Stomach smooth muscle (tissue), 2 donors: ENCODE measurements around the gene NT5DC4.
"Not testable (repeated sequence)": the region's sequence is repeated elsewhere in the genome, so short reads cannot be mapped to it uniquely, and the experiment has no call there.

ENCODE experiments used
- H3K27ac ChIP-seq: one replicate; pipeline ENCODE4 v1.7.0; 2013; ENCODE audit warnings: mild to moderate bottlenecking, low read length, inconsistent platforms
- H3K27me3 ChIP-seq, 2 donors: one replicate each; pipeline ENCODE4 v1.7.0; 2013; ENCODE audit warnings: low read length in 2 of 2; ENCODE audit not compliant: insufficient read depth in 2 of 2, control insufficient read depth in 1 of 2
- H3K36me3 ChIP-seq, 2 donors: one replicate each; pipeline ENCODE4 v1.7.0; 2013; ENCODE audit warnings: low read length in 2 of 2; ENCODE audit not compliant: control insufficient read depth in 2 of 2, insufficient read depth in 2 of 2
- H3K4me1 ChIP-seq: one replicate; pipeline ENCODE4 v1.7.0; 2013; ENCODE audit warnings: low read length; ENCODE audit not compliant: control insufficient read depth, insufficient read depth
- H3K4me3 ChIP-seq, 2 donors: one replicate each; pipeline ENCODE4 v1.7.0; 2013; ENCODE audit warnings: low read length in 2 of 2
- H3K9ac ChIP-seq, 2 donors: one replicate each; pipeline ENCODE4 v1.7.0; 2013; ENCODE audit warnings: low read length in 2 of 2, mild to moderate bottlenecking in 1 of 2
- H3K9me3 ChIP-seq, 2 donors: one replicate each; pipeline ENCODE4 v1.7.0; 2013; ENCODE audit warnings: low read length in 2 of 2; ENCODE audit not compliant: control insufficient read depth in 2 of 2
- donor health status: healthy.
- donor health status: Pancreatic carcinoma.

Gene NT5DC4

DNA sequence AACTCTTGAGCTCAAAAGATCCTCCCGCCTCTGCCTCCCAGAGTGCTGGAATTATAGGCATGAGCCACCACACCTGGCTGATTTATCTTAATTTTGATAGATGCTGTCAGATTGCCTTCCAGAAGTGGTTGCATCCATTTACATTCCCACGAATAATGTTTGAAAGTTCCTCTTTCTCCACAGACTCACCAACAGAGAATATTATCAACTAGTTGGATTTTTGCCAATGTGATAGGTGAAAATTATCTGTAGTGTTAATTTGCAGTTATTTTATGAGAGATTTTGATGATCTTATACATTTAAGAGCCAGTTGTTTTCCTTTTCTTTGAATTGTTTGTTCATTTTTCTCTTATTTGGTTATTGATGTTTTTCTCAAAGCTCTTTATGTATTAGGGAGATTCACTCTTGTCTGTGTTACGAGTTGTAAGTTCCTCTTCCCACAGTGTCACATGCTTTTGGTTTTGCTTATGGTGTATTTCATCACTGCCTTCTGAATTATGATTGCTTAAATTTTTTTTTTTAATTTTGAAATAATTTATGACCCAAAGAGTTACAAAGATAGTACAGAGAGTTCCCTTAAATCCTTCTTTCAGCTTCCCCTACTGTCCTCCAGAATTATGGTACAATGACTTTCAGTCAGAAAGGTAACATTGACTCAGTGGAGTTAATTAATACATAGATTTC, 20.7 kb upstream of the NT5DC4 start:
- Histone ChIP-seq H3K9ac (no peak overlapping the region), H3K9me3 (no peaks in the 10 kb centered on the region), H3K27ac (no peak overlapping the region)

DNA sequence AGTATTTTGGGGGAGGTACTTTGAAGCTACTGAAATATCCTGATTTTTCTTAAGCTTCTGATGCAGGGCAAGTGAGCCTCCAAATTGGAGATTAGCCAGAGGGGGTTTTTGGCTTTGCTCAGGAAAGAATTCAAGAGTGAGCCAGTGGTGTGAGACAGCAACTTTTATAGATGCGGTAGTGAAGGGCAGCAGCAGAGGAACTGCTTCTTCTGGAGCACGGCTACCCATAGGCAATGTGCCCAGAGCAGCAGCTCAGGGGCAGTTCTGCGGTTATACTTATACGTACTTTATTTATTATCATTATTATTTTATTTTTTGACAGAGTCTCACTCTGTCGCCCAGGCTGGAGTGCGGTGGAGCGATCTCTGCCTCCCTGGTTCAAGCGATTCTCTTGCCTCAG, 19.8 kb upstream of the NT5DC4 start:
- Histone ChIP-seq H3K27ac (no peak overlapping the region), H3K27me3 (peaks cover 0 to 3% of the 10 kb centered on the region in 2 donors), H3K9ac (no peak overlapping the region), H3K9me3 (no peaks in the 10 kb centered on the region), H3K36me3 (no peaks in the 10 kb centered on the region), H3K4me3 (no peak overlapping the region), H3K4me1 (no peaks in the 10 kb centered on the region)

More for the DNA sequence above, 20.7 kb upstream of the NT5DC4 start:
- Histone ChIP-seq H3K4me3 (no peak overlapping the region), H3K36me3 (no peaks in the 10 kb centered on the region), H3K4me1 (no peaks in the 10 kb centered on the region), H3K27me3 (no peaks in the 10 kb centered on the region)

DNA sequence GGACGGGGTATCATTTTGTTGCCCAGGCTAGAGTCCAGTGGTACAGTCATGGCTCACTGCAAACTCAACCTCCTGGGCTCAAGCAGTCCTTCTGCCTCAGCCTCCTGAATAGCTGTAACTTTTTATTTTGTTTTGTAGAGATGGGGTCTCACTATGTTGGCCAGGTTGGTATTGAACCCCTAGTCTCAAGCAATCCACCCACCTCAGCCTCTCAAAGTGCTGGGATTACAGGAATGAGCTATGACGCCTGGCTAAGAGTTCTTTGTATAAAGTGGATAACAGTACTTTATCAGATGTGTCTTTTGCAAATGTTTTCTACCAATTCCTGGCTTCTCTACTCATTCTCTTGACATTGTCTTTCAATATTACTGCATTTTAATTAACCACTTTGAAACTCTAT, 17.1 kb upstream of the NT5DC4 start:
- H3K27ac ChIP-seq: no peak overlapping the region
- no peaks in the 10 kb centered on the region for H3K4me1 ChIP-seq
- no peak overlapping the region for H3K4me3 ChIP-seq
- H3K9ac ChIP-seq: no peak overlapping the region
- peaks cover 0 to 6% of the 10 kb centered on the region in 2 donors for H3K27me3 ChIP-seq
- no peaks in the 10 kb centered on the region for H3K9me3 ChIP-seq
- H3K36me3 ChIP-seq: no peaks in the 10 kb centered on the region

DNA sequence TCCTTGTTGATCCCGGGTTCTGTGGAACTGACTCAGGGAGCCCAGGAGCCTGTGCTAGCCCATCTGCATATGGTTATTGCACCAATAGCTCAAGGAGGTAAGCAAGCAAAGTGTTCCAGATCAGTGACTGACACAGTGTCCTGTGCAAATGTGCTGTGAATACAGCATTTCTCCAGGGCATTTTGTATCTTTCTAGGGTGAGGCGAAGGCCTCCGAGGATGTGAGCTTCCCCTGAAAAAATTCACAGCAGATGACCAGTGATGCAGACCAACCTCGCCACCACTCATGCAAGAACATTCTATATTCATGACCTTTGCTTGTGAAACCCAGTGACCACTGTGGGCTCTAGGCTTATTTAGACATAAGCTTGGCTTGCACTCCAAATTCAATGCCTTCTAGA, 15.2 kb upstream of the NT5DC4 start:
- Histone ChIP-seq H3K27me3 (peaks cover 0 to 6% of the 10 kb centered on the region in 2 donors), H3K4me3 (no peak overlapping the region), H3K27ac (no peak overlapping the region), H3K9me3 (no peaks in the 10 kb centered on the region), H3K36me3 (no peaks in the 10 kb centered on the region), H3K9ac (no peak overlapping the region), H3K4me1 (peaks cover 2% of the 10 kb centered on the region)

DNA sequence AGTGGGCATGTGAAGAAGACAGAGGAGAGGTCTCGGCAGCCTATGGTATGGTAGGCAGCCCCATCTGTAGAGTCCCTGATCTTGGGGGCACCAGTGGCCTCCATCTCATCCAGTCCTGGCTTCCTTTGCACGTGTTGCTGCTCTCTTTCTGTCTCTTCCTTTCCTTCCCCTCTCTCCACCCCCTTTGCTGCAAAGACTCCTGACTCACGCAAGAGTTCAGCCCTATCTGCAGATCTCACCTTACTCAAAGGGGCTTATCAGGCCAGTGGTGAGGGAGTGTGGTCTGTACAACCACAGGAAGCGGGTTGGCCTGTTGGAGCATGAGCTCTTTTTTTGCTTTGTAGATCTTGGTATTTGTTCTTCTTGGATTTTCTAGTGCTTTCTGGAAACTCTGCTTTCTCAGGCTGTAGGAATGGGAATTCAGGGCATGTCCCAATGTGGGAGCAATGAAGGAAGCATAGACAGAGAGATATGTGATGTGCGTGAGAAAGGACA, 14.6 kb upstream of the NT5DC4 start:
- no peaks in the 10 kb centered on the region for H3K36me3 ChIP-seq
- H3K4me1 ChIP-seq: peaks cover 2% of the 10 kb centered on the region
- no peak overlapping the region for H3K27ac ChIP-seq
- H3K27me3 ChIP-seq: peaks cover 0 to 6% of the 10 kb centered on the region in 2 donors
- H3K9me3 ChIP-seq: no peaks in the 10 kb centered on the region
- H3K9ac ChIP-seq: no peak overlapping the region
- no peak overlapping the region for H3K4me3 ChIP-seq

DNA sequence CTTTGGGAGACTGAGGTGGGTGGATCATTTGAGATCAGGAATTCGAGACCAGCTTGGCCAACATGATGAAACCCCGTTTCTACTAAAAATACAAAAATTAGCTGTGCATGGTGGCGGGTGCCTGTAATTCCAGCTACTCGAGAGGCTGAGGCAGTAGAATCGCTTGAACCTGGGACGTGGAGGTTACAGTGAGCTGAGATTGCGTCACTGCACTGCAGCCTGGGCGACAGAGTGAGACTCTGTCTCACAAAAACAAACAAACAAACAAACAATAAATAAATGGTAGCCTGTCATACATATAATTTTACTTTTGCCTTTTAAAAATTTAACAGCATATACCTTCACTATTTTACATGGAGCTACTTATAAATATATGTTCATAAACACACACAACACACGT, 13.9 kb upstream of the NT5DC4 start:
- H3K27ac ChIP-seq, H3K9me3 ChIP-seq, H3K9ac ChIP-seq, H3K4me1 ChIP-seq, H3K27me3 ChIP-seq, H3K36me3 ChIP-seq, H3K4me3 ChIP-seq: not testable (repeated sequence)

DNA sequence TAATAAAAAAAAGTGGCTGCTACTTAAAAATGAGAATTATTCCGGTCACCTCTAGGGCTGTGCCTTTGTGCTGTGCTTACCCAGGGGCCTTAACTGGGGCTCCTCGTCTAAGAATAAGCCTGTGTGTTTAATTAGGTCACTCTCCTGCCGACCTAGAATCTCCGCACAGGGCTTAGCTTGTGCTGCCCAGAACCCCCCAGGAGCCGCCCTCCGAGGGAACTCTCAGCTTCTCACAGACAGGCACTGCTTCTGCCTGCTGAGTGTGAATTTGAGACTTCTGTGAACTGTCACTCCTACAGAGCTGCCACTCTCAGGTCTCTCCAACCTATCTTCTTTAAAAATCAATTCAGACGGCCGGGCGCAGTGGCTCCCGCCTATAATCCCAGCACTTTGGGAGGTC, 11.9 kb upstream of the NT5DC4 start:
- Histone ChIP-seq H3K9me3 (no peaks in the 10 kb centered on the region), H3K27ac (no peak overlapping the region), H3K4me1 (peaks cover 2% of the 10 kb centered on the region), H3K27me3 (peaks cover 0 to 6% of the 10 kb centered on the region in 2 donors), H3K9ac (no peak overlapping the region), H3K36me3 (no peaks in the 10 kb centered on the region), H3K4me3 (no peak overlapping the region)

DNA sequence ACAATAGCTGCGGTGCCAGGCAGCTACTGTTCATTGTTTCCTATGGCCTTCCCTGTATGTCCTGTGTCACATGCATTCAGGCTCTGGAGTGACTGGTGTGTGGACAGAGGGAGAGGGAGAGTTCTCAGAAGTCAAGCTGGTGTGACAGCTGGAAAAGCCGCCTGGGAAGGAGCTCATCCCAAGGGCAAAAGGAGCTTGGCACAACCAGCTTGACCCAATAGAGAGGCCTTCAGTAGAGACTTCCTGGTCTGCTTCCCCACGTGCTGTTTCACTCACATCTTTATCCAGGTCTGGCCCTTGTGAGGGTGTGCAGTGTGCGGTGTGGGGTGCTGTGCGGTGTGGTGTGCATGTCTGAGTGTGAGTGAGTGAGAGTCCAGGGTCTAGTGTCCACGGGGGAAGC, 11.1 kb upstream of the NT5DC4 start:
- Histone ChIP-seq H3K9ac (no peak overlapping the region), H3K4me1 (peaks cover 2% of the 10 kb centered on the region), H3K27me3 (peaks cover 0 to 6% of the 10 kb centered on the region in 2 donors), H3K27ac (no peak overlapping the region), H3K9me3 (no peaks in the 10 kb centered on the region), H3K36me3 (no peaks in the 10 kb centered on the region), H3K4me3 (no peak overlapping the region)

DNA sequence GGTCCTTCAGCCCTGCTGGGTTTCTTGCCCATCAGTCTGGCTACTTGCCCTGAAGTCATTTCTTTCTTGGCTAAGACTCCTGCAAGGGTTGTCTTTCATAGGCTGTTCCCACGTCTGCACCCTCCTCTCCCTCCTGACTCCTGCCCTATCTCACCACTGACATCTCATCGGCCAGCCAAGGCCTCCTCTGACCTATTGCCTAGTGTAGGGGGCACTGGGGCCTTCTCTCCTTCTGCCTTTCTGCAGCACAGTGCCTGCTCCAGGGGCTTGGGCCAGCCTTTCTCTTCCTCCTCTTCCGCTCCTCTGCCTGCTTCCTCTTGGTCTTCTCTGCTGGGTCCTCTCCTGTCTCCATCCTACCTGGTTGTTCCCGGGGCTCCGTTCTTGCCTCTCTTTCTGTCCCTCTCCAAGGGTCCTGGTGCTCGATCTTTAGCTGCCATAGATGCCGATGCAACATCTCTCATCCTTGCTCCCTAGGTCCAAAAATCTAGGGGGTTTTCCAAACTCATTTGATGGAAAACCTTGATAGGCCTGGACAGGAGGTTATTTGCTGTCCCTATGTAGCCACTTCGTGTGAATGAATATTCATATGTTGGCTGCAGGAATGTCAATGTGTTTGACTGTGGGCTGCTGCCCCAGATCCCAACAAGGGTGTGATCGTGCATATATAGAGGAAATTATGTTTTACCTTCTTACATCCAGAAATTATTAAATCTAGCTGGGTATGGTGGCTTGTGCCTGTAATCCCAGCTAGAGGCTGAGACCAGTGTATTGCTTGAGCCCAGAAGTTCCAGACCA, 9.7 kb upstream of the NT5DC4 start:
- no peaks in the 10 kb centered on the region for H3K9me3 ChIP-seq
- H3K27me3 ChIP-seq: peaks cover 0 to 2% of the 10 kb centered on the region in 2 donors
- H3K4me1 ChIP-seq: peaks cover 2% of the 10 kb centered on the region
- H3K27ac ChIP-seq: no peak overlapping the region
- no peak overlapping the region for H3K9ac ChIP-seq
- no peak overlapping the region for H3K4me3 ChIP-seq
- no peaks in the 10 kb centered on the region for H3K36me3 ChIP-seq

DNA sequence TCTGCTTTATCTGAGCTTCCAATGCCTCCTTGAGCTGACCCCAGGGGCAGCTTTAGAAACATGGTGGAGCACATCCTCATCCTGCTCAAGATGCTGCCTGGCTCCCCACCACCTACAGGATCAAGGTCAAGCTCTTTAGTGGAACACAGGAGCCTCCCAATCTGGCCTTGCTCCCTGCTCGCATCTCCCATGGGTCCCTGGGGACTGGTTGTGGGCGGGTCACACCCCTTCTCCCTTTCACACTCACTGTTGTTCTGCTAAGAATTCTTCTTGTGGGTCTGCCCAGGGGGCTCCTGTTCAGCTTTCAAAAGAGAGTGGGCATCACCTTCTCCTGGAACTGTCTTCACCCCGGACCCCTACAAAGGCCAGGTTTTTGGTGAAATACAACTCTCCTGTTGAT, 8.4 kb upstream of the NT5DC4 start:
- Histone ChIP-seq H3K4me3 (no peak overlapping the region), H3K36me3 (no peaks in the 10 kb centered on the region), H3K4me1 (peaks cover 2% of the 10 kb centered on the region), H3K27ac (no peak overlapping the region), H3K9me3 (no peaks in the 10 kb centered on the region), H3K9ac (no peak overlapping the region), H3K27me3 (peaks cover 0 to 2% of the 10 kb centered on the region in 2 donors)
